Stimulated activated CD8-positive, alpha-beta memory T cell treated with anti-CD3 and anti-CD28 coated beads, Interleukin-7, amount 100 ng/mL, for 48 hours (primary cell): ENCODE measurements around the gene FNDC3B.

Experiments
- DNase-seq, 2 donors: peaks; one replicate each; pipeline ENCODE4 v3.0.0-alpha.2; 2020; ENCODE audit warnings: low read depth in 1 of 2; ENCODE audit errors: extremely low read depth in 1 of 2

FNDC3B gene

GRCh38 chr3:172051957-172052354, 12.6 kb downstream of the FNDC3B start:
- no peak for DNase-seq

GRCh38 chr3:172052405-172052804, 13.0 kb downstream of the FNDC3B start:
- DNase-seq: no peak

- no peak for DNase-seq
Measured at GRCh38 chr3:172054115-172054764, 14.9 kb downstream of the FNDC3B start.

GRCh38 chr3:172056416-172056815, 17.0 kb downstream of the FNDC3B start:
- no peak for DNase-seq

- no peak for DNase-seq
Measured at GRCh38 chr3:172057059-172057458, 17.7 kb downstream of the FNDC3B start.

- no peak for DNase-seq
Measured at GRCh38 chr3:172057624-172058327, 18.4 kb downstream of the FNDC3B start.

- DNase-seq: no peak
Measured at GRCh38 chr3:172059532-172059931, 20.2 kb downstream of the FNDC3B start.

GRCh38 chr3:172060234-172060633, 20.9 kb downstream of the FNDC3B start:
- no peak for DNase-seq

GRCh38 chr3:172061724-172062184, 22.4 kb downstream of the FNDC3B start:
- DNase-seq: no peak

GRCh38 chr3:172062761-172063160, 23.4 kb downstream of the FNDC3B start:
- DNase-seq: no peak

- DNase-seq: no peak
Measured at GRCh38 chr3:172063456-172064432, 24.4 kb downstream of the FNDC3B start.

GRCh38 chr3:172065527-172065926, 26.1 kb downstream of the FNDC3B start:
- no peak for DNase-seq

- DNase-seq: no peak
Measured at GRCh38 chr3:172065967-172066762, 26.8 kb downstream of the FNDC3B start.

GRCh38 chr3:172066880-172067796, 27.8 kb downstream of the FNDC3B start:
- no peak for DNase-seq

GRCh38 chr3:172067837-172068440, 28.6 kb downstream of the FNDC3B start:
- DNase-seq: no peak

GRCh38 chr3:172068977-172069376, 29.6 kb downstream of the FNDC3B start:
- no peak for DNase-seq

- no peak for DNase-seq
Measured at GRCh38 chr3:172069478-172069877, 30.1 kb downstream of the FNDC3B start.

- DNase-seq: no peak
Measured at GRCh38 chr3:172070269-172070668, 30.9 kb downstream of the FNDC3B start.

- DNase-seq: no peak
Measured at GRCh38 chr3:172070802-172071201, 31.4 kb downstream of the FNDC3B start.
